H1 (cell line): ENCODE measurements around the gene PKP3. TPM values are rescaled to one million over a fixed set of nuclear protein-coding genes. Genes with fewer than 3 reads are reported as not detected.

Experiments used
- BACH1 ChIP-seq: IDR thresholded peaks from 2 replicates; pipeline ENCODE4 v1.6.1; 2012; ENCODE audit warnings: low read length, improper control_type of control experiment
- CBX8 ChIP-seq: fragments of 300-800, 300-1000 bp; sonication (generic); IDR thresholded peaks from 2 replicates; pipeline ENCODE4 v1.7.1; 2016; ENCODE audit warnings: low read depth, low read length, borderline replicate concordance
- CHD7 ChIP-seq: fragments of 300-600 bp; sonication (generic); IDR thresholded peaks from 2 replicates; pipeline ENCODE4 v1.7.1; 2012; ENCODE audit warnings: low read length, moderate library complexity, mild to moderate bottlenecking, inconsistent platforms; ENCODE audit not compliant: insufficient replicate concordance
- FOSL1 ChIP-seq: IDR thresholded peaks from 2 replicates; pipeline ENCODE4 v1.6.1; 2011; ENCODE audit warnings: mild to moderate bottlenecking, low read depth, low read length, moderate library complexity; ENCODE audit not compliant: insufficient read depth
- HDAC2 ChIP-seq, 2 experiments: fragments of 300-600 bp in 1 of 2; sonication (generic) in 1 of 2; IDR thresholded peaks; 2 replicates each; pipeline ENCODE4 v1.6.1; 2011 to 2012; ENCODE audit warnings: low read depth in 2 of 2, low read length in 2 of 2, mild to moderate bottlenecking in 2 of 2, moderate library complexity in 2 of 2, borderline replicate concordance in 1 of 2, inconsistent platforms in 1 of 2
- NANOG ChIP-seq: IDR thresholded peaks from 2 replicates; pipeline ENCODE4 v1.6.1; 2011; ENCODE audit warnings: low read length, low read depth, mild to moderate bottlenecking, inconsistent platforms; ENCODE audit not compliant: insufficient read depth, poor library complexity, severe bottlenecking
- RAD21 ChIP-seq, 2 experiments: IDR thresholded peaks in 1 of 2; conservative IDR thresholded peaks in 1 of 2; 2 replicates each; pipeline ENCODE4 v1.6.1; 2011; ENCODE audit warnings: low read depth in 2 of 2, low read length in 2 of 2, improper control_type of control experiment in 1 of 2, inconsistent platforms in 1 of 2, mild to moderate bottlenecking in 1 of 2, moderate library complexity in 1 of 2
- RBBP5 ChIP-seq: IDR thresholded peaks from 2 replicates; pipeline ENCODE4 v1.7.1; 2012; ENCODE audit warnings: low read depth, mild to moderate bottlenecking, inconsistent platforms, low read length, moderate library complexity, borderline replicate concordance
- ZNF274 ChIP-seq: IDR thresholded peaks from 2 replicates; pipeline ENCODE4 v1.7.0; 2012; ENCODE audit warnings: low read length, borderline replicate concordance; ENCODE audit errors: extremely low read depth
- polyA plus RNA-seq, 7 experiments: library from polyadenylated mRNA; depleted of rRNA in 3 of 7; stranded (reverse) in 5 of 7; unstranded in 2 of 7; fragments of >200 nt in 5 of 7; fragments of 200-250 nt in 2 of 7; gene quantifications; 1 replicate in 5 of 7; 2 replicates in 1 of 7; 4 replicates in 1 of 7; pipeline versions ENCODE4 v1.2.1 to v1.2.3, GENCODE V29; 2011 to 2013; ENCODE audit warnings: missing spikeins in 2 of 7, mixed read lengths in 2 of 7
- total RNA-seq: library from RNA; stranded (reverse); fragmentation: NEBNext Ultra II Directional; extraction: Animal tissue kit (Norgen Biotek cat#: 25700); gene quantifications from 2 replicates; pipeline ENCODE4 v1.2.1, GENCODE V29; 2021

PKP3 gene
- total and polyA plus RNA-seq, 2 of the 8 experiments (the other 6 are each of a cell fraction or from before 2014, with no cell fraction given), result 16.7 to 28.7 TPM

DNA sequence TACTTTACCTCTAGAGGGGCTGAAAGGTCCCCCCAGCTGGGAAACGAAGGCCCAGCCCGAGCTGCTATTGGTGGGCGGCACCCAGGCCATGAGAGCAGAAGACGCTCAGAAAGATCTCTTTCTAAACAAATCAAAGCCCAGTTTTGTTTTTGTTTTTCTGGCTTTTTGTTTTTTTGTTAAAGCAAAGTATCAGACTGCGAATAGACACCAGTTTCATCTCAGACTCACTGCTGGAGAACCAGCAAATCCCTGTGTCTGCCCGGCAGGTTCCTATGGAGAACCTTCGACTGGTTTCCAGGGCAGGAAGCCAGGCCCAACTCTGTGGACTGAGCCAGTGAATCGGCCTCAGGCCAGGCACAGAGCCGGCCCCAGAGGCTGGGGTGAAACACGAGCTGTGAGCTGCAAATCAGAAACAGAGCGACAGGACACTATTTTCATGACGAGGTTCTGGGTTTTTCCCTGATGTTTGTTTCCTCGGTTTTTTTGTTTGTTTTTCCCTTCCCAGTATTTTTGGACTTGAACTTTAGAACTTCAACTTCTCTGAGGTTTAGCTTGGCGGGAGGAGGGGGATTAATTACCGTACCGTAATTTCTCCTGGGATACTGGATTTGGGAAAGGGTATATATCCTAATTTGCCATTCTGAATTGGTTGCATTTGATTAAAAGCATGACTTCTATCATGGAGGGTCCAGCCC is 40.7 kb upstream of the PKP3 start (continued):
- TF ChIP-seq CHD7, result no peak
- TF ChIP-seq CBX8, result no peak
- no peak for TF ChIP-seq RBBP5
- no peak for TF ChIP-seq HDAC2 (IDR thresholded peaks at IDR 0.05; ENCODE audit: borderline replicate concordance in 1 of 2, low read depth in 2 of 2, low read length in 2 of 2)
- 0 out of 4 replicates have a peak, but pooled peaks of 1 of the 2 experiments have one; percentile 4 for TF ChIP-seq RAD21 (IDR thresholded peaks at IDR 0.05 in 1 of 2, conservative IDR thresholded peaks at IDR 0.05 in 1 of 2; ENCODE audit: low read depth in 2 of 2, low read length in 2 of 2)
- no peak for TF ChIP-seq ZNF274
- no peak for TF ChIP-seq BACH1
- no peak for TF ChIP-seq NANOG
- no peak for TF ChIP-seq FOSL1
